ENCODE measurements around the gene RNASEL.

DNA sequence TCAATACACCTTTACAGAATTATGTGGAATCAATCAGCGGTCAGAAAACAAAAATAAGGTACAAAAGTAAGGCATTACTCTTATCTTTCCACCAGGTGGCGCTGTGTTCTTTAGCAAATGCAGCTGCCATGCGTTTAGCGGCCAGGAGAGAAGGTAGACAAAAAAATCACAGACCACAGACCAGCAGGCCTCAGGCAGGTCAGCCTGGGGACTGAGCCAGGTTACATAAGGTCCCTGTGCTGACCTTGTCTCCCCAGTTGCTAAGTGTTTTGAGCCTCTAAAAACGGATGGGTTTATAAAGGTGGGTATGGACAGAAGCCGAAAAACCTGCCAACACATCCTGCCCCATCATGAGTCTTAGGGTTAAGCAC is 12.3 kb upstream of the RNASEL start:
- TF ChIP-seq, protein P1, sequence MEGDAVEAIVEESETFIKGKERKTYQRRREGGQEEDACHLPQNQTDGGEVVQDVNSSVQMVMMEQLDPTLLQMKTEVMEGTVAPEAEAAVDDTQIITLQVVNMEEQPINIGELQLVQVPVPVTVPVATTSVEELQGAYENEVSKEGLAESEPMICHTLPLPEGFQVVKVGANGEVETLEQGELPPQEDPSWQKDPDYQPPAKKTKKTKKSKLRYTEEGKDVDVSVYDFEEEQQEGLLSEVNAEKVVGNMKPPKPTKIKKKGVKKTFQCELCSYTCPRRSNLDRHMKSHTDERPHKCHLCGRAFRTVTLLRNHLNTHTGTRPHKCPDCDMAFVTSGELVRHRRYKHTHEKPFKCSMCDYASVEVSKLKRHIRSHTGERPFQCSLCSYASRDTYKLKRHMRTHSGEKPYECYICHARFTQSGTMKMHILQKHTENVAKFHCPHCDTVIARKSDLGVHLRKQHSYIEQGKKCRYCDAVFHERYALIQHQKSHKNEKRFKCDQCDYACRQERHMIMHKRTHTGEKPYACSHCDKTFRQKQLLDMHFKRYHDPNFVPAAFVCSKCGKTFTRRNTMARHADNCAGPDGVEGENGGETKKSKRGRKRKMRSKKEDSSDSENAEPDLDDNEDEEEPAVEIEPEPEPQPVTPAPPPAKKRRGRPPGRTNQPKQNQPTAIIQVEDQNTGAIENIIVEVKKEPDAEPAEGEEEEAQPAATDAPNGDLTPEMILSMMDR (IDR thresholded peaks at IDR 0.05) = no peak
- TF ChIP-seq POLR2A (IDR thresholded peaks at IDR 0.05) = no peak

Data from lower leg skin (tissue), 3 donors.